H1 (cell line): ENCODE data around the gene LGALSL. TPM values are rescaled to one million over a fixed set of nuclear protein-coding genes. Genes with fewer than 3 reads are reported as not detected.

ENCODE experiments used
- ATF3 ChIP-seq: IDR thresholded peaks from 2 replicates; pipeline ENCODE4 v1.6.1; 2011; ENCODE audit warnings: low read depth, mild to moderate bottlenecking, low read length; ENCODE audit not compliant: insufficient read depth
- E2F6 ChIP-seq: IDR thresholded peaks from 2 replicates; pipeline ENCODE4 v1.6.1; 2012; ENCODE audit warnings: inconsistent platforms
- HDAC2 ChIP-seq, 2 experiments: fragments of 300-600 bp in 1 of 2; sonication (generic) in 1 of 2; IDR thresholded peaks; 2 replicates each; pipeline ENCODE4 v1.6.1; 2011 to 2012; ENCODE audit warnings: low read depth in 2 of 2, low read length in 2 of 2, mild to moderate bottlenecking in 2 of 2, moderate library complexity in 2 of 2, borderline replicate concordance in 1 of 2, inconsistent platforms in 1 of 2
- SRF ChIP-seq: IDR thresholded peaks from 2 replicates; pipeline ENCODE4 v1.6.1; 2011; ENCODE audit warnings: mild to moderate bottlenecking, low read depth, low read length, moderate library complexity
- SUZ12 ChIP-seq: fragments of 200-600 bp; sonication (generic); IDR thresholded peaks from 2 replicates; pipeline ENCODE4 v1.6.1; 2012; ENCODE audit warnings: mild to moderate bottlenecking, inconsistent platforms, low read length, moderate library complexity, mixed read lengths
- polyA plus RNA-seq, 7 experiments: library from polyadenylated mRNA; depleted of rRNA in 3 of 7; stranded (reverse) in 5 of 7; unstranded in 2 of 7; fragments of >200 nt in 5 of 7; fragments of 200-250 nt in 2 of 7; gene quantifications; 1 replicate in 5 of 7; 2 replicates in 1 of 7; 4 replicates in 1 of 7; pipeline versions ENCODE4 v1.2.1 to v1.2.3, GENCODE V29; 2011 to 2013; ENCODE audit warnings: missing spikeins in 2 of 7, mixed read lengths in 2 of 7
- total RNA-seq: library from RNA; stranded (reverse); fragmentation: NEBNext Ultra II Directional; extraction: Animal tissue kit (Norgen Biotek cat#: 25700); gene quantifications from 2 replicates; pipeline ENCODE4 v1.2.1, GENCODE V29; 2021

LGALSL gene
- total and polyA plus RNA-seq, 2 of the 8 experiments (the other 6 are each of a cell fraction or from before 2014, with no cell fraction given): 13.6 to 32.3 TPM

GRCh38 chr2:64502860-64503259 is 48.9 kb downstream of the LGALSL start (continued):
- TF ChIP-seq SUZ12: no peak
- no peak for TF ChIP-seq ATF3
- TF ChIP-seq SRF: no peak
- no peak for TF ChIP-seq HDAC2 (IDR thresholded peaks at IDR 0.05; ENCODE audit: borderline replicate concordance in 1 of 2, low read depth in 2 of 2, low read length in 2 of 2)
- TF ChIP-seq E2F6: no peak
